Measurements from ENCODE around the gene PRKAG2.

The PRKAG2 gene

DNA sequence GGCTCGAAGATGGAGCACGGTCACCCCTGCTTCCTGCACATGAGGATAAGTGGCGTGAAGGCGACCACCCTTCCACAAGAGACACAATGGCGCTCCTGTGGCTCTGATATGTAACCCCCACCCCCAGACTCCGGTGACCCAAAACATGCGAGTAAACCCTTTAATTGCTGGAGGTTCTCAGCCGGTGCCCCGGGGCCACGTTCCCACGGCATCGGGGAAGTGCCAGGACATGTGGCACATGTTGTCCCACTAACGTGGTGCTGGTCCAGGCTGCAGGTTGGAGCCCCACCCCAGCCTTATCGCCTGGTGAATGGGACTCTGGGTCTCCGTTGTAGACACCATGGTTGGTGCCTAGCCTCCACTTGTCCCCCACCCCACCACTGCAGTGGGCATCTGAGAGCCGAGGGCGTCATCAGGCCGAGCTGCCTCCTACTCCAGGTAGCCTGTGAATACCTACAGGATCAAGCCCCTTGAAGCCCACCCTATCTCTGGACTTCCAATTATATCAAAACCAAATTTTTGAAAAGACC lies 132.8 kb downstream of the PRKAG2 start:
- Histone ChIP-seq H3K4me1 (ENCODE audit: insufficient read depth, low read length) (peaks cover 37% of the 10 kb centered on the region), H3K27me3 (ENCODE audit: insufficient read depth, low read length) (no peaks in the 10 kb centered on the region), H3K4me3 (ENCODE audit: low read length) (no peak overlapping the region), H3K36me3 (ENCODE audit: insufficient read depth, low read length) (no peaks in the 10 kb centered on the region), H3K9me3 (ENCODE audit: low read length) (no peaks in the 10 kb centered on the region), H2AFZ (ENCODE audit: low read depth, low read length) (no peak overlapping the region)

DNA sequence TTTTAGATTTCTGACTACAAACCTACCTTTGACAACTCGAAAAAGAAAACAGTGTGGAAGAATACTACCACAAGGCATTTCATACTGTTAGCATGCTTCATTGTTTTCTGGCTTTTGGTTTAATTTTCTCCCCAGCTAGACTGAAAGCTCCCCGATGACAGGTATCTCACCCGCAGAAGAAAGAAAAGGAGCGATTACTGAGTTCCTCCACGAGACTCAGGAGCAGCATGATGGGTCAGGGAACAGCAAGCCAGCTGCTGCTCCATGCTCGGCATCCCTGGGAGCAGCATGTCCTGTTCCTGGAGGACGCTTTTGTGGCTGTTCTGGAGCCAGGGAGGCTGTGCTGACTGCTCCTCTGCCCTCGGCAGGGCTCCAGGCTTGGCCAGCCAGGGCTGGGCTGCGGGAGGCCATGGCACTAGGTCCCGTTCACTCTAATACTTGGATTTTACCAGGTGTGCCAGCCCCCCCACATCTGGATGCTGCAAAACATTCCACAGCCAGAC lies 133.4 kb downstream of the PRKAG2 start:
- Histone ChIP-seq H3K9me3 (ENCODE audit: low read length) (no peaks in the 10 kb centered on the region), H3K36me3 (ENCODE audit: insufficient read depth, low read length) (no peaks in the 10 kb centered on the region), H2AFZ (ENCODE audit: low read depth, low read length) (no peak overlapping the region), H3K27me3 (ENCODE audit: insufficient read depth, low read length) (no peaks in the 10 kb centered on the region), H3K4me3 (ENCODE audit: low read length) (no peak overlapping the region), H3K4me1 (ENCODE audit: insufficient read depth, low read length) (peaks cover 37% of the 10 kb centered on the region)

GRCh38 chr7:151742713-151743480 lies 134.0 kb downstream of the PRKAG2 start:
- Histone ChIP-seq H3K27me3 (ENCODE audit: insufficient read depth, low read length) (no peaks in the 10 kb centered on the region), H3K4me3 (ENCODE audit: low read length) (no peak overlapping the region), H3K9me3 (ENCODE audit: low read length) (no peaks in the 10 kb centered on the region)

DNA sequence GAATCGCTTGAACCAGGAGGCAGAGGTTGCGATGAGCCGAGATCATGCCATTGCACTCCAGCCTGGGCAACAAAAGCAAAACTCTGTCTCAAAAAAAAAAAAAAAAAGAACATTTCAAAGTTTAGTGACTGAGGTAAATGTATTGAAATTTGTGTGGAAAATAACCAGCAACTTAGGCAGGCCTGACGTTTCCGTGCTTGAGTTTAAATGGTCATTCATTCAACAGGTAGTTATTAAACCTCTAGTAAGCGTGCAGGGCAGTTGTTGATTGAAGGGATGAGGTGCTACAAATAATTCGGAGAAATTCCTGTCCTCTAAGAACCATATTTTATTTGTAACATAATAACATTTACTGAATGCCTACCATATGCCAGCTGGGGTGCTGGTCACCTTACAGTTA lies 135.3 kb downstream of the PRKAG2 start:
- H3K4me1 ChIP-seq (ENCODE audit: insufficient read depth, low read length) = peaks cover 45% of the 10 kb centered on the region
- no peaks in the 10 kb centered on the region for H3K27me3 ChIP-seq (ENCODE audit: insufficient read depth, low read length)
- H3K4me3 ChIP-seq (ENCODE audit: low read length) = no peak overlapping the region
- no peaks in the 10 kb centered on the region for H3K9me3 ChIP-seq (ENCODE audit: low read length)
- no peaks in the 10 kb centered on the region for H3K36me3 ChIP-seq (ENCODE audit: insufficient read depth, low read length)
- no peak overlapping the region for H2AFZ ChIP-seq (ENCODE audit: low read depth, low read length)

More at GRCh38 chr7:151742713-151743480, 134.0 kb downstream of the PRKAG2 start:
- Histone ChIP-seq H3K4me1 (ENCODE audit: insufficient read depth, low read length) (peaks cover 37% of the 10 kb centered on the region), H2AFZ (ENCODE audit: low read depth, low read length) (peak overlapping the region; percentile 47), H3K36me3 (ENCODE audit: insufficient read depth, low read length) (no peaks in the 10 kb centered on the region)

DNA sequence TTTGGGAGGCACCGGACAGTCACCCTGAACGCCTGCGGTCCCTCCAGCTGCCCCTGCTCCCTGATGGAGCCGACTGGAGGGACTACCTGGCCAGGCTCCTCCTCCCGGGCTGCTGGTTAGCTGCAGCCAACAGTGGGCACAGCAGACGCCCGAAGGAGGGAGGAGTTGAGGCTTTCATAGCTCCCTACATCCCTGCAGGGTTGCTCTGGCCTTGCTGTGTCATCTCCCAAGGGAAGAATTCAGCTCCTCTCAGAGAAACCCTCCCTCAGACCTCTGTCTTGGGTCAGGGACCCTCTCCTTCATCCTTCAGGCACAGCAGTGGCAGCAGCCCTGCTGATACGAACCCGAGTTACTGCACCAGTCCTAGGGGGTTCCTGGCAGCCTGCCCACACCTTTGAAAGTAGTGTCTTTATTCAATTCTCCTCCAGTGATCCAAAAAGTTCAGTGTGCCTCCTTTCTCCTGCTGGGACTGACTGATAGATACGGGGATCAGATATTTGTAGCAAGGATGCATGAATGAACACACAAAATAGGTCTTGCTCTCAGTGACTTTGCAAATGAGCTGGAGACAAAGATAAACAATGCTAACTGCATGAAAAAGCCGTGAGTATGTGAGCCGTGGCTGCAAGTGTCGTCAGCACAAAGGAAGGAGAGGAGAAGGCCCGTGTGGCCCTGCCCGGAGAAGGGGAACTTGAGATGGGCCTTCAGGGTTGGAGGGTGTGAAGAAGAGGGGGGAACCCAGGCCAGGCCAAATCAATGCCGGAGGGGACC lies 136.6 kb downstream of the PRKAG2 start:
- H2AFZ ChIP-seq (ENCODE audit: low read depth, low read length) = no peak overlapping the region
- H3K4me3 ChIP-seq (ENCODE audit: low read length) = no peak overlapping the region
- H3K36me3 ChIP-seq (ENCODE audit: insufficient read depth, low read length) = no peaks in the 10 kb centered on the region
- no peaks in the 10 kb centered on the region for H3K27me3 ChIP-seq (ENCODE audit: insufficient read depth, low read length)
- no peaks in the 10 kb centered on the region for H3K9me3 ChIP-seq (ENCODE audit: low read length)
- peaks cover 54% of the 10 kb centered on the region for H3K4me1 ChIP-seq (ENCODE audit: insufficient read depth, low read length)

DNA sequence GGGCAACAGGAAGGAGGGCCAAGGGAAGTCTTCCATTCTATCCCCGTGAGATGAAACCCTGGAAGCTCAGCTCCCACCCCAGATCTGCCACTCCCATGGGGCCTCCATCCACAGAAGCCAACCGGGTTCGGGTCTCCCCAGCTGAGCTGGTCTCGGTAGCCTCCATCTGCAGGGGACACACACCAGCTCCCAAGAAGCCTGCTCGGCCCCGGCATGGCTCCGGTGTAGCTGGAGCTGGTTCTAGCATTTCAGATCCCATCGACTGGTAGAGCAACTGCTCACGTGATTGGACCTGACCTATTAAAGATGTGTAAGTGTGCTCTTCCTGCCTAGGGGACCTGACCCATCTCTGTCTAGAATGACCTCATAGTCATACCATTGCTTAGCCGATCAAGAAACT lies 138.0 kb downstream of the PRKAG2 start:
- no peak overlapping the region for H2AFZ ChIP-seq (ENCODE audit: low read depth, low read length)
- H3K36me3 ChIP-seq (ENCODE audit: insufficient read depth, low read length) = no peaks in the 10 kb centered on the region
- peaks cover 58% of the 10 kb centered on the region for H3K4me1 ChIP-seq (ENCODE audit: insufficient read depth, low read length)
- no peaks in the 10 kb centered on the region for H3K27me3 ChIP-seq (ENCODE audit: insufficient read depth, low read length)
- H3K9me3 ChIP-seq (ENCODE audit: low read length) = no peaks in the 10 kb centered on the region
- no peak overlapping the region for H3K4me3 ChIP-seq (ENCODE audit: low read length)

DNA sequence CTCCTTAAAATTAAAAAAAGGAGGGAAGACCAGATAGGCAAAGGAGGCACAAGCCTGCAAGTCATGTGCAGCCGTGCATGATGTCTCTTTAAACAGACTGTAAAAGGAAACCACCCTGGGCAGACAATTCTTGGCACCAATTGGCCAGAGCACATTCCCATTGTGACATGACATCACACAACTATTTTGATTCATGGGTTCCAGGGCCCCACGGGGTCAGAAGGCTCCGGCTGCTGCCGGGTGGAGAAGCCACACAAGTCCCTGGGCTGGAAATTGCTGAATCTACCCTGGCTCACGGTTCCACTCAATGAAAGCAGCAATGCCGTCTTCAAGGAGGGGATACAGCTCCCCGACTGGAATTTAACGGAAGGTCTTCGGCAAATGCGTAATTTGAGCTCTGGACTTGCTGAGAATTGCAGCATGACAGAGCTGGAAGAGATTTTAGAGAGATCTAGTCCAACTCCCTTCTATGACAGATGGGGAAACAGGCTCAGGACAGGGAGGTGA lies 140.5 kb downstream of the PRKAG2 start:
- H3K4me3 ChIP-seq (ENCODE audit: low read length) = peak overlapping the region; percentile 33

DNA sequence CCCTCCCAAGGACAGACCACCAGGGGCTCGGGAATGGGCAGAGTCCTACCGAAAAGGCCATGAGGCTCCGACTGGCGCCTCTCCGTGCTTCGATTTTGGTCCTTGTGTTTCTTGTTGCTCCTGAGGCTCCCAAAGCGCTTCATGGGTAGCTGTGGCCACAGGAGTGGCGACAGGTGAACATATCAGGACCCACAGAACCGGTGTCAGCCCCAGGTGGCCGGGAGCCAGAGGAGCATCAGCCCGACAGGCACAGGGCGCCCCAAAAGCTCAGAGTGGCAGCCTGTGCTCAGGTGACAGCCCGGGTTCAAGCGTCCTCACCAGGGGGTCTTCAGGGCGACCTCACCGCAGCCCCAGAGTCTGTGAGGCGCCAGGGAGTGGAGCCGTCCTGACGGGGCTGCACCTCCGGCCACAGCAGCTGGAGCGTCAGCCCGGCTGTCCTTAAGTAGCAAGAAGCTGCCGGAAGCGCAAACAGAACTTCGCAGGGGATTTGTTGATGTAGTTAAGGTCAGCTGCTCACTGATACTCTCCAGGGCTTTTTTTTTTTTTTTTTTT lies 141.0 kb downstream of the PRKAG2 start:
- H2AFZ ChIP-seq (ENCODE audit: low read depth, low read length) = no peak overlapping the region
- H3K4me1 ChIP-seq (ENCODE audit: insufficient read depth, low read length) = peaks cover 37% of the 10 kb centered on the region
- H3K4me3 ChIP-seq (ENCODE audit: low read length) = peak overlapping the region; percentile 33
- no peaks in the 10 kb centered on the region for H3K36me3 ChIP-seq (ENCODE audit: insufficient read depth, low read length)
- no peaks in the 10 kb centered on the region for H3K27me3 ChIP-seq (ENCODE audit: insufficient read depth, low read length)
- no peaks in the 10 kb centered on the region for H3K9me3 ChIP-seq (ENCODE audit: low read length)

More for the DNA sequence above, 140.5 kb downstream of the PRKAG2 start:
- H3K9me3 ChIP-seq (ENCODE audit: low read length) = no peaks in the 10 kb centered on the region
- peaks cover 38% of the 10 kb centered on the region for H3K4me1 ChIP-seq (ENCODE audit: insufficient read depth, low read length)
- H3K27me3 ChIP-seq (ENCODE audit: insufficient read depth, low read length) = no peaks in the 10 kb centered on the region
- H3K36me3 ChIP-seq (ENCODE audit: insufficient read depth, low read length) = no peaks in the 10 kb centered on the region
- H2AFZ ChIP-seq (ENCODE audit: low read depth, low read length) = no peak overlapping the region

DNA sequence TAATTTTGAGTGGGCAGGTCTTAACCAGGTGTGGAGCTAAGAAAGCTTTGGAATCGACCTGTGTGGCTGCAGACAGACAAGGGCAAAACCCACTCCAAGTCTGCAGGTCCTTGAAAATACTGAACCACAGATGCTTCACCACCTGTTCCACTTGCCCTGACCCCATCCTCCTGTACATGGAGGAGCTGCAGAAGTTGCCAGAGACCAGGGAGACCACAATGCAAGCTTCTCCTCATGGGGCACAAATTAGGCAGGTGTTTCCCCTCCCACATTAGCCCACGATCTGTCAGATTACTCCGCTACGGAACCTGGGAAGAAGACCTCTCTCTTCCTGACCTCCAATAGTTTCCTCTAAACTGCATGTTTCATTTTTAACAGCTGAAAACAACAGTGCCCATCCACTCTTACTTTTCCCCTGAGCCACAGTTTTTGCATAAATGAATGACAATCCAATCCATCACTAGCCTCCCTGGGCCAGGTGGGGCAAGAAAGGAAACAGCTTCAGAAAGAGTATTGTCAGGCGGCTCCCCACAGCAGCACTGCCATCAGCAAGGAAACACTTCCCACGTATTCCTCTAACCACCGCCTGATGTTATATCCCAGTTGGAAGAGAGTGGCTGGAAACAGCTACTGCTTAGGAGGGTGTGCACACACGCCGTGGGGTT lies 141.6 kb downstream of the PRKAG2 start:
- peak overlapping the region; percentile 33 for H3K4me3 ChIP-seq (ENCODE audit: low read length)
- no peaks in the 10 kb centered on the region for H3K36me3 ChIP-seq (ENCODE audit: insufficient read depth, low read length)
- no peaks in the 10 kb centered on the region for H3K9me3 ChIP-seq (ENCODE audit: low read length)
- H2AFZ ChIP-seq (ENCODE audit: low read depth, low read length) = no peak overlapping the region
- H3K4me1 ChIP-seq (ENCODE audit: insufficient read depth, low read length) = peaks cover 31% of the 10 kb centered on the region
- H3K27me3 ChIP-seq (ENCODE audit: insufficient read depth, low read length) = no peaks in the 10 kb centered on the region

DNA sequence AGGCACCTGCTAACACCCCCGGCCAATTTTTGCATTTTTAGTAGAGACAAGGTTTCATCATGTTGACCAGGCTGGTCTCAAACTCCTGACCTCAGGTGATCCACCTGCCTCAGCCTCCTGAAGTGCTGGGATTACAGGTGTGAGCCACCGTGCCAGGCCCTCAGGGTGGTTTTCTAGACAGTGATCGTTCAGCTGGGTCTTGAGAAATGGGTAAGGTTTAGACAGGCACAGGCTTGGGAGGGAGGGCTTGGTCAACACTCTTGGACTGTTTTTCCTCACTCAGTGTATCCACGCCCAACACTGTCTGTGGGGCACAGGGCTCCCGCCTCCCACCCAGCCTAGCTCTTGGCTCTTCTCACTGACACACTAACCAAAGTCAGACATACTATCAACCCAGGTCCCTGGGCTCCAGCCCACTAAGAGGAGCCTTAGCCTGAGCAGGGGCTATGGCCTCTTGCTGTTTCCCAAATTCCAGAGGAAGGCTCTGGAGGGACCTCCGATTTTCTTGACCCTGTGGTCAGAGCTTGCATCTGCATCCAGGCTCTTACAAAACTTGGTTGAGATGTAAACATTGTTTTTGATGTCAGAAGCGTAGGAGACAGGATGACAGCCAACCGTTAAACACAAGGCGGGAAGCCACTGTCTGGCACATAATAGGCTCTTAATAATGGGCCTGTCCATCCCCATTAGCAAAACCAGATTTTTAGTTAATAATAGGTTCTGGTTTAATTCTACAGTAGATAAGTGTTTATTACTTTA lies 143.9 kb downstream of the PRKAG2 start:
- Histone ChIP-seq H3K9me3 (ENCODE audit: low read length) (no peaks in the 10 kb centered on the region), H3K27me3 (ENCODE audit: insufficient read depth, low read length) (no peaks in the 10 kb centered on the region), H3K36me3 (ENCODE audit: insufficient read depth, low read length) (no peaks in the 10 kb centered on the region), H3K4me3 (ENCODE audit: low read length) (no peak overlapping the region), H2AFZ (ENCODE audit: low read depth, low read length) (no peak overlapping the region), H3K4me1 (ENCODE audit: insufficient read depth, low read length) (peaks cover 26% of the 10 kb centered on the region)

DNA sequence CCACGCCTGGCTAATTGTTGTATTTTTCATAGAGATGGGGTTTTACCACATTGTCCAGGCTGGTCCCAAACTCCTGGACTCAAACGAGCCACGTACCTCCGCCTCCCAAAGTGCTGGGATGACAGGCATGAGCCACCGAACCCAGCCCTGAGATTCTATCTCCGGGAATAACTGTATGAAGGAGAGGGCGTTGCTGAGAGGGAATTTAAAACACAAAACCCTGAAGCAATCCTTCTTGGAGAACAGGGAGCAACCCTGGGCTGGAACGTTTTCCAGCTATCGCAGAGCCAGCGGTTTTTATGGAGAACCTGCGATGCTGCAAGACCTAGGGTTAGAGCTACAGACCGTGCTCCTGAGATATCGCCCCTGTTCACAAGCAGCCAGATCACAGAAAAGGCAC lies 144.6 kb downstream of the PRKAG2 start:
- H3K36me3 ChIP-seq (ENCODE audit: insufficient read depth, low read length) = no peaks in the 10 kb centered on the region
- H3K9me3 ChIP-seq (ENCODE audit: low read length) = no peaks in the 10 kb centered on the region
- H3K27me3 ChIP-seq (ENCODE audit: insufficient read depth, low read length) = no peaks in the 10 kb centered on the region
- H3K4me1 ChIP-seq (ENCODE audit: insufficient read depth, low read length) = peaks cover 29% of the 10 kb centered on the region
- H2AFZ ChIP-seq (ENCODE audit: low read depth, low read length) = no peak overlapping the region
- no peak overlapping the region for H3K4me3 ChIP-seq (ENCODE audit: low read length)

DNA sequence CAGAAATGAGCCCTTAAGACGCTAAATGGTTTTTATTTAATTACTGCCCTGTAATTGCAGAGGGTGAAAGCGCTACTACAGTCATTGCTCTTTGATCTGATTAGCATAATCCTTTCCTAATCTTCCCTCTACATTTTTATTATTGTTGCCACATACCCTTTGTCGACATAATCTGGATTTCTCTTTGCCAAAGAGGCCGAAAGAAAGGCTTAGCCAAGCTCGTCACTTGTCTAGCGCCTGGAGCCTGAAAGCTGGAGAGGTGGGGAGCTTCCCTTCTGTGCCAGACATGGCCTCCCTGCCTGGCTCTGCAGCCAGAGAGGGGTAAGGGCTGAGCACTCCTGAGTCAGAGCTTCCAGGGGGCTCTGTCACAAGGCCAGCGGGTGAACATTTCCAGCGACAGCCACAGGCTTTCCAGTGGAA lies 145.9 kb downstream of the PRKAG2 start:
- Histone ChIP-seq H3K27me3 (ENCODE audit: insufficient read depth, low read length) (no peaks in the 10 kb centered on the region), H3K4me1 (ENCODE audit: insufficient read depth, low read length) (peaks cover 30% of the 10 kb centered on the region), H3K4me3 (ENCODE audit: low read length) (no peak overlapping the region), H3K9me3 (ENCODE audit: low read length) (no peaks in the 10 kb centered on the region), H2AFZ (ENCODE audit: low read depth, low read length) (no peak overlapping the region), H3K36me3 (ENCODE audit: insufficient read depth, low read length) (no peaks in the 10 kb centered on the region)
